Stomach (tissue), 9 donors: ENCODE data around the gene DAB1. TPM values are rescaled to one million over a fixed set of nuclear protein-coding genes. Genes with fewer than 3 reads are reported as not detected.
A peak's percentile ranks its signal among the peaks of the same experiment; 100 is the strongest.

Experiments
- DNase-seq, 2 donors: peaks; one replicate each; pipeline versions ENCODE4 v3.0.0 to v3.0.0-alpha.2; 2013 to 2019
- H3K27ac ChIP-seq, 5 donors: fragments of 200-600 bp in 4 of 5; sonication (generic) in 4 of 5; one replicate each; pipeline ENCODE4 v1.5.1; 2013 to 2019; ENCODE audit warnings: mild to moderate bottlenecking in 1 of 5, moderate library complexity in 1 of 5
- H3K27me3 ChIP-seq, 3 donors: fragments of 200-600 bp; sonication (generic); one replicate each; pipeline ENCODE4 v1.5.1; 2017 to 2019; ENCODE audit warnings: mixed run types in 1 of 3
- H3K36me3 ChIP-seq, 4 donors: fragments of 200-600 bp; sonication (generic); 1 replicate in 3 of 4; 2 replicates in 1 of 4; pipeline ENCODE4 v1.5.1; 2016 to 2019
- H3K4me1 ChIP-seq, 4 donors: fragments of 200-600 bp; sonication (generic); one replicate each; pipeline ENCODE4 v1.5.1; 2016 to 2019
- H3K4me3 ChIP-seq, 4 donors: fragments of 200-600 bp; sonication (generic) in 3 of 4; one replicate each; pipeline ENCODE4 v1.5.1; 2016 to 2019; ENCODE audit warnings: mild to moderate bottlenecking in 1 of 4
- H3K9me3 ChIP-seq, 4 donors: fragments of 200-600 bp; sonication (generic); one replicate each; pipeline ENCODE4 v1.5.1; 2016 to 2019
- CTCF ChIP-seq, 7 experiments: fragments of 450-650 bp in 4 of 7; fragments of 200-600 bp in 3 of 7; sonication (generic) in 3 of 7; IDR thresholded peaks; one replicate each; pipeline ENCODE4 v1.5.1; 2016 to 2019; ENCODE audit warnings: antibody characterized with exemption in 7 of 7, control low read depth in 2 of 7, mild to moderate bottlenecking in 1 of 7
- EP300 ChIP-seq: sonication (generic); formaldehyde crosslinking; IDR thresholded peaks from one replicate; pipeline ENCODE4 v1.6.1; 2017; ENCODE audit warnings: antibody characterized with exemption
- POLR2A ChIP-seq, 4 donors: fragments of 450-650 bp; IDR thresholded peaks; one replicate each; pipeline ENCODE4 v1.6.1; 2016; ENCODE audit warnings: antibody characterized with exemption in 4 of 4, control low read depth in 2 of 4, mild to moderate bottlenecking in 1 of 4, moderate library complexity in 1 of 4
- POLR2AphosphoS5 ChIP-seq, 3 donors: sonication (generic); formaldehyde crosslinking; IDR thresholded peaks; one replicate each; pipeline ENCODE4 v1.6.1; 2016; ENCODE audit warnings: antibody characterized with exemption in 3 of 3
- WGBS, 5 donors: extraction: QIAGEN DNeasy Blood & Tissue Kit in 3 of 5; methylation state at CpG; one replicate each; pipeline versions ENCODE4 v1.1.5 to v1.1.7; 2013 to 2018; 5-methylcytosine and 5-hydroxymethylcytosine counted together
- intact Hi-C: fragments of 100-400 bp; cut with DNase I; formaldehyde crosslinking; loops from one replicate; pipeline ENCODE4 v1.15.1; 2023; ENCODE audit warnings: low total_unique reads
- polyA plus RNA-seq, 3 donors: library from polyadenylated mRNA; stranded (reverse); fragments of 200-250 nt; gene quantifications; one replicate each; pipeline ENCODE4 v1.2.3, GENCODE V29; 2013
- total RNA-seq, 5 donors: library from RNA; depleted of rRNA; stranded (reverse); fragments of >200 nt; gene quantifications; one replicate each; pipeline versions ENCODE4 v1.1.0 to v1.2.3, GENCODE V29; 2014 to 2016
- donor health status: healthy with polysubstance abuse.
- donor health status: Bipolar disorder and iron deficiency.
- donor health status: healthy.

The DAB1 gene
- total and polyA plus RNA-seq, 8 donors: under 0.01 to 3.5 (median 0.61) TPM; not detected in 1

DNA sequence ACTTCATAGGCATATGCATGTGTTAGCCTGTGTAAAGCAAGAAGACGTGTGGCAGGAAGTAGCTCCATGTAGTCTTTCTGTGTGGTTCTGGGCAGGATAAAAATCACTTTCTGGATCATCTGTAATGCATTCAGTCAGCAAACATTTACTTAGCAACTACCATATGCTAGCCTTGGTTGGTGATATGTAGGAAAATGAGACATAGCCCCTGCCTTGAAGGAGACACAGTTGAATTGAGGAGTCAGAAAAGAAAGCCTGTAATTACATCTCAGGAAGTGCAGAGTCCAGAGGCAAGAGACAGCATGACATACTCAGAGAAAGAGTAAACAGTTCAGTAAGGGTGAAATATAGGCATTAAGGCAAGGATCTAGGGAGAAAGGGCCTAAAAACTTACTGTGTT is 38.5 kb downstream of the DAB1 start:
- Histone ChIP-seq H3K27ac (no peak overlapping the region), H3K9me3 (no peaks in the 10 kb centered on the region), H3K4me1 (no peaks in the 10 kb centered on the region), H3K27me3 (no peaks in the 10 kb centered on the region), H3K4me3 (no peak overlapping the region), H3K36me3 (no peaks in the 10 kb centered on the region)
- intact Hi-C loops: no loop called here
- no peak for TF ChIP-seq CTCF (IDR thresholded peaks at IDR 0.05)
- peak in 1 of 2 donors; percentile 17 for DNase-seq
- WGBS, 5 donors: 34 to 63% (median 50%) methylated on average over 1 of the region's 1 CpG

GRCh38 chr1:57384901-57385300 is 39.0 kb downstream of the DAB1 start:
- DNase-seq: peak in 1 of 2 donors; percentile 31
- TF ChIP-seq POLR2AphosphoS5 (IDR thresholded peaks at IDR 0.05) (no peak), EP300 (no peak), CTCF (IDR thresholded peaks at IDR 0.05) (no peak), POLR2A (IDR thresholded peaks at IDR 0.05) (no peak)
- Histone ChIP-seq H3K4me1 (no peaks in the 10 kb centered on the region), H3K27ac (no peak overlapping the region), H3K9me3 (no peaks in the 10 kb centered on the region), H3K4me3 (no peak overlapping the region), H3K36me3 (no peaks in the 10 kb centered on the region), H3K27me3 (no peaks in the 10 kb centered on the region)
- intact Hi-C loops: no loop called here
- WGBS, 5 donors: 41 to 64% (median 61%) methylated on average over 1 of the region's 1 CpG

- intact Hi-C loops: no loop called here
- TF ChIP-seq POLR2AphosphoS5 (IDR thresholded peaks at IDR 0.05) (no peak), POLR2A (IDR thresholded peaks at IDR 0.05) (no peak), EP300 (no peak), CTCF (IDR thresholded peaks at IDR 0.05) (no peak)
- Histone ChIP-seq H3K4me3 (no peak overlapping the region), H3K9me3 (no peaks in the 10 kb centered on the region), H3K27me3 (no peaks in the 10 kb centered on the region), H3K36me3 (no peaks in the 10 kb centered on the region), H3K27ac (no peak overlapping the region), H3K4me1 (no peaks in the 10 kb centered on the region)
- no peak for DNase-seq
- WGBS, 5 donors: 84 to 95% (median 91%) methylated on average over 4 of the region's 4 CpGs
Observed at GRCh38 chr1:57384284-57384683, 39.6 kb downstream of the DAB1 start.

DNA sequence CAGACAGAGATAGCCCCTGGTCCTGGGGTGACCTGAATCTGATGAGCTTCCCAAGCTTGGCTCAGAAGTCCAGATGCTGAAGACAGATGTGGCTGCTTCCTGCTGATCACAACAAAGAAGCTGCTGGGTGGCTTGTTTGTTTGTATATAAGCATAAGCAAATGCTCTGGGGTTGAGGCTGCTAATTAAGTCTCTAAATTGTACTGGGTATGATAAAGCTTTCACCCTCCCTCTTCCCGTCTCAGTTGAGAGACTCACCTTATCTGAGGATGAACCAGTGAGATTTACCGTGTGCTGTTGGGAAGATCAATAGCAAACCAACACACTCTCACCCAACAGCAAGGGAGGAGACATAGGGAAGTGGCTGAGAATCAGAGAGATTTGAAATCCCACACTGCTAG is 42.0 kb downstream of the DAB1 start:
- intact Hi-C loops: no loop called here
- Histone ChIP-seq H3K36me3 (no peaks in the 10 kb centered on the region), H3K4me1 (no peaks in the 10 kb centered on the region), H3K9me3 (no peaks in the 10 kb centered on the region), H3K4me3 (no peak overlapping the region), H3K27me3 (peaks cover 0 to 6% (median 0%) of the 10 kb centered on the region in 3 donors), H3K27ac (no peak overlapping the region)
- 26 to 47% (median 45%) methylated on average over 2 of the region's 2 CpGs for WGBS, 5 donors
- no peak for DNase-seq
- TF ChIP-seq CTCF (IDR thresholded peaks at IDR 0.05) (no peak), EP300 (no peak), POLR2AphosphoS5 (IDR thresholded peaks at IDR 0.05) (no peak)
